Karpas-422 (cell line): ENCODE data around the gene LRIT2. TPM values are rescaled to one million over a fixed set of nuclear protein-coding genes. Genes with fewer than 3 reads are reported as not detected.

ENCODE experiments used
- DNase-seq: peaks from one replicate; pipeline ENCODE4 v3.0.0-alpha.2; 2015
- H2AFZ ChIP-seq: fragments of 200-600 bp; sonication (generic); 2 replicates; pipeline ENCODE4 v1.6.1; 2014; ENCODE audit warnings: antibody characterized with exemption, low read length, mixed read lengths
- H3K27ac ChIP-seq: fragments of 200-600 bp; sonication (generic); 2 replicates; pipeline ENCODE4 v1.5.1; 2014; ENCODE audit warnings: mild to moderate bottlenecking, low read length, moderate library complexity
- H3K27me3 ChIP-seq: fragments of 200-600 bp; sonication (generic); 2 replicates; pipeline ENCODE4 v1.6.1; 2014; ENCODE audit warnings: low read length, mixed read lengths
- H3K36me3 ChIP-seq: fragments of 200-600 bp; sonication (generic); 2 replicates; pipeline ENCODE4 v1.6.1; 2014; ENCODE audit warnings: low read length, mixed read lengths; ENCODE audit not compliant: insufficient read depth
- H3K4me1 ChIP-seq: fragments of 200-600 bp; sonication (generic); 2 replicates; pipeline ENCODE4 v1.6.1; 2014; ENCODE audit warnings: mild to moderate bottlenecking, low read length, mixed read lengths
- H3K4me2 ChIP-seq: fragments of 200-600 bp; sonication (generic); 2 replicates; pipeline ENCODE4 v1.6.1; 2014; ENCODE audit warnings: low read length, low read depth, mild to moderate bottlenecking; ENCODE audit not compliant: poor library complexity, severe bottlenecking
- H3K4me3 ChIP-seq: fragments of 200-600 bp; sonication (generic); 2 replicates; pipeline ENCODE4 v1.5.1; 2014; ENCODE audit warnings: mild to moderate bottlenecking, antibody characterized with exemption, low read length, mixed read lengths
- H3K79me2 ChIP-seq: fragments of 200-600 bp; sonication (generic); 2 replicates; pipeline ENCODE4 v1.6.1; 2014; ENCODE audit warnings: mild to moderate bottlenecking, low read length, mixed read lengths
- H3K9ac ChIP-seq: fragments of 200-600 bp; sonication (generic); 2 replicates; pipeline ENCODE4 v1.6.0; 2014; ENCODE audit warnings: low read length
- H3K9me2 ChIP-seq: fragments of 200-600 bp; sonication (generic), shearing (Covaris generic); replicated peaks from 2 replicates; pipeline ENCODE4 v1.6.0; 2014; ENCODE audit warnings: mild to moderate bottlenecking, low read length, moderate library complexity; ENCODE audit not compliant: insufficient read depth
- H3K9me3 ChIP-seq: fragments of 300-700, 200-600 bp; sonication (generic); 2 replicates; pipeline ENCODE4 v1.6.1; 2014; ENCODE audit warnings: low read length, mixed read lengths
- H4K20me1 ChIP-seq: fragments of 200-600 bp; sonication (generic); 2 replicates; pipeline ENCODE4 v1.6.1; 2014; ENCODE audit warnings: mild to moderate bottlenecking, antibody characterized with exemption, low read length, low read depth; ENCODE audit not compliant: insufficient read depth
- total RNA-seq: library from RNA; depleted of rRNA; stranded (reverse); fragments of >200 nt; shearing (Covaris generic); gene quantifications from 2 replicates; pipeline ENCODE4 v1.2.3, GENCODE V29; 2014; ENCODE audit warnings: low replicate concordance

LRIT2 gene
- total RNA-seq, 1 experiment from 2014 or later: not detected

- H3K9ac ChIP-seq: no peak overlapping the region
- no peak overlapping the region for H3K27ac ChIP-seq
- H3K4me2 ChIP-seq: no peak overlapping the region
- H3K27me3 ChIP-seq: no peaks in the 10 kb centered on the region
- no peak overlapping the region for H3K4me3 ChIP-seq
- H3K36me3 ChIP-seq: no peaks in the 10 kb centered on the region
- H2AFZ ChIP-seq: no peak overlapping the region
- no peaks in the 10 kb centered on the region for H3K4me1 ChIP-seq
- H3K79me2 ChIP-seq: no peaks in the 10 kb centered on the region
- H3K9me3 ChIP-seq: no peaks in the 10 kb centered on the region
- no peaks in the 10 kb centered on the region for H4K20me1 ChIP-seq
- peak; percentile 74 for DNase-seq
- no peaks in the 10 kb centered on the region for H3K9me2 ChIP-seq
These were observed 20.1 kb downstream of the LRIT2 start for GRCh38 chr10:84205049-84205852.

- DNase-seq: no peak
- Histone ChIP-seq H3K27ac (no peak overlapping the region), H3K79me2 (no peaks in the 10 kb centered on the region), H3K36me3 (no peaks in the 10 kb centered on the region), H3K27me3 (no peaks in the 10 kb centered on the region), H3K4me1 (no peaks in the 10 kb centered on the region), H3K4me3 (no peak overlapping the region), H3K4me2 (no peak overlapping the region), H3K9ac (no peak overlapping the region), H3K9me2 (no peaks in the 10 kb centered on the region), H4K20me1 (no peaks in the 10 kb centered on the region), H2AFZ (no peak overlapping the region), H3K9me3 (no peaks in the 10 kb centered on the region)
These were observed 20.7 kb downstream of the LRIT2 start for GRCh38 chr10:84204610-84205009.

- Histone ChIP-seq H3K27ac (no peak overlapping the region), H3K79me2 (no peaks in the 10 kb centered on the region), H3K4me1 (no peaks in the 10 kb centered on the region), H3K9me3 (no peaks in the 10 kb centered on the region), H2AFZ (no peak overlapping the region), H3K9ac (no peak overlapping the region), H3K4me3 (no peak overlapping the region), H3K9me2 (no peaks in the 10 kb centered on the region), H3K36me3 (no peaks in the 10 kb centered on the region), H3K4me2 (no peak overlapping the region), H4K20me1 (no peaks in the 10 kb centered on the region), H3K27me3 (no peaks in the 10 kb centered on the region)
- DNase-seq: peak; percentile 48
These were observed 21.2 kb downstream of the LRIT2 start for GRCh38 chr10:84204122-84204521.

- Histone ChIP-seq H3K9ac (no peak overlapping the region), H3K79me2 (no peaks in the 10 kb centered on the region), H3K4me2 (no peak overlapping the region), H3K4me3 (no peak overlapping the region), H3K27ac (no peak overlapping the region), H3K9me2 (no peaks in the 10 kb centered on the region), H3K4me1 (no peaks in the 10 kb centered on the region), H3K36me3 (no peaks in the 10 kb centered on the region), H3K27me3 (no peaks in the 10 kb centered on the region), H3K9me3 (no peaks in the 10 kb centered on the region), H2AFZ (no peak overlapping the region), H4K20me1 (no peaks in the 10 kb centered on the region)
- no peak for DNase-seq
These were observed 23.0 kb downstream of the LRIT2 start for GRCh38 chr10:84202349-84202748.

- H3K9me3 ChIP-seq: no peaks in the 10 kb centered on the region
- H3K27me3 ChIP-seq: no peaks in the 10 kb centered on the region
- no peak overlapping the region for H2AFZ ChIP-seq
- no peaks in the 10 kb centered on the region for H3K36me3 ChIP-seq
- no peak overlapping the region for H3K4me3 ChIP-seq
- H3K4me1 ChIP-seq: no peaks in the 10 kb centered on the region
- no peaks in the 10 kb centered on the region for H3K9me2 ChIP-seq
- no peaks in the 10 kb centered on the region for H3K79me2 ChIP-seq
- DNase-seq: no peak
- H3K27ac ChIP-seq: no peak overlapping the region
- H3K9ac ChIP-seq: no peak overlapping the region
- H3K4me2 ChIP-seq: no peak overlapping the region
- H4K20me1 ChIP-seq: no peaks in the 10 kb centered on the region
These were observed 23.7 kb downstream of the LRIT2 start for GRCh38 chr10:84201682-84202081.

- H3K4me3 ChIP-seq: no peak overlapping the region
- no peaks in the 10 kb centered on the region for H3K27me3 ChIP-seq
- no peak overlapping the region for H3K27ac ChIP-seq
- no peaks in the 10 kb centered on the region for H3K4me1 ChIP-seq
- H4K20me1 ChIP-seq: no peaks in the 10 kb centered on the region
- no peaks in the 10 kb centered on the region for H3K79me2 ChIP-seq
- H3K9me2 ChIP-seq: no peaks in the 10 kb centered on the region
- no peak overlapping the region for H3K4me2 ChIP-seq
- H3K9ac ChIP-seq: no peak overlapping the region
- no peaks in the 10 kb centered on the region for H3K36me3 ChIP-seq
- no peaks in the 10 kb centered on the region for H3K9me3 ChIP-seq
- H2AFZ ChIP-seq: no peak overlapping the region
- no peak for DNase-seq
These were observed 24.1 kb downstream of the LRIT2 start for GRCh38 chr10:84201244-84201606.

- H3K27me3 ChIP-seq: no peaks in the 10 kb centered on the region
- no peaks in the 10 kb centered on the region for H3K36me3 ChIP-seq
- no peak overlapping the region for H3K27ac ChIP-seq
- H3K9me2 ChIP-seq: no peaks in the 10 kb centered on the region
- no peaks in the 10 kb centered on the region for H4K20me1 ChIP-seq
- H3K4me2 ChIP-seq: no peak overlapping the region
- no peaks in the 10 kb centered on the region for H3K79me2 ChIP-seq
- no peak overlapping the region for H3K4me3 ChIP-seq
- H3K4me1 ChIP-seq: no peaks in the 10 kb centered on the region
- no peak for DNase-seq
- no peaks in the 10 kb centered on the region for H3K9me3 ChIP-seq
- no peak overlapping the region for H2AFZ ChIP-seq
- H3K9ac ChIP-seq: no peak overlapping the region
These were observed 24.7 kb downstream of the LRIT2 start for GRCh38 chr10:84200537-84201243.

GRCh38 chr10:84198206-84198915 is 27.0 kb downstream of the LRIT2 start:
- no peak overlapping the region for H3K4me2 ChIP-seq
- H3K9me3 ChIP-seq: no peaks in the 10 kb centered on the region
- H3K27me3 ChIP-seq: no peaks in the 10 kb centered on the region
- H2AFZ ChIP-seq: no peak overlapping the region
- H3K4me1 ChIP-seq: no peaks in the 10 kb centered on the region
- no peak overlapping the region for H3K4me3 ChIP-seq
- H3K9ac ChIP-seq: no peak overlapping the region
- H3K27ac ChIP-seq: no peak overlapping the region
- no peak for DNase-seq
- no peaks in the 10 kb centered on the region for H4K20me1 ChIP-seq
- no peaks in the 10 kb centered on the region for H3K79me2 ChIP-seq
- H3K9me2 ChIP-seq: no peaks in the 10 kb centered on the region
- no peaks in the 10 kb centered on the region for H3K36me3 ChIP-seq
